ENCODE data around the gene CLCN7. TPM values are rescaled to one million over a fixed set of nuclear protein-coding genes. Genes with fewer than 3 reads are reported as not detected.

Gene CLCN7
- total and polyA plus RNA-seq, 2 of the 13 experiments (the other 11 are each of a cell fraction or from before 2014, with no cell fraction given) = 24.6 to 25.1 TPM

DNA sequence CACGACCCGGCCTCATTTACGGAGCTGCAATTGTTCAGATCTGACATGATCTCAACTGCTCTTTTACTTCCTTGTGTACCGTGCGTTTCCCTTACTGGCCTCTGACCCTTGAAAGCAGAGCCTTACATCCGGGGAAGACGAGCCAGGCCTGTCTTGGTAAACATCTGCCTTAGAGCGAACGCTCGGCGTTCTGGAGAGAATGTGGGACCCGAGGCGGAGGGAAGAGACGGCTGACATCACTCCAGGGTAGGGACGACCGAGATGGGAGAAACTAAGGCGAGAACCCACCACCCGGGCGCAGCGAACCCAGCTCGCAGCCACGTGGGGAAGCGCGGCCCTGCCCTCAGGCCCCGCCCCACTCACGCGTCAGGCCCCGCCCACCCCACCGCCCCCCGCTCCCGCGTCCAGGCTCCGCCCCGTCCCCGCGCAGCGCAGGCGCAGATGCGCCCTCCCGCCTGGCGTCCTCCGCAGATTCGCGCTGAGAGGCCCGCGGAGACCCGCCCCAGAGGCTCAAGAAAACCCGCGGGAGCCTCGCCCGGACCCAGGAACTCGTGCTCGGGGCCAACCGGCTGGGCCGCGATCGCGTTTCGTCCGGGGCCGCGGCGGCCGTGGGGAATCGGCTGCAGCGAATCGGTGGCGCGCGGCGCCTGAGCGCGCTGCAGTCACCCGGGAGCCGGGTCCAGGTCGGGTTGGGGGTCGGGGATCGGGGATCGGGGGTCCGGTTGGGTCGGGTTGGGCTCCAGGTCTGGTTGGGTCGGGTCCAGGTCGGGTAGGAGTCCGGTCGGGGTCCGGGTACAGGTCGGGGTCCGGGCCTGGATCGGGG, 18.3 kb upstream of the CLCN7 start, which contains the start of gene TELO2 (continued):
- no peak for TF ChIP-seq HIVEP1 (CRISPR knock-in tag; IDR thresholded peaks at IDR 0.05)
- TF ChIP-seq FOXA3 (CRISPR knock-in tag; IDR thresholded peaks at IDR 0.05) = peak; percentile 37; the same call in 1 of the 2 replicates
- no peak for TF ChIP-seq CCDC6 (CRISPR knock-in tag; IDR thresholded peaks at IDR 0.05)
- no peak for TF ChIP-seq ZNF576 (CRISPR knock-in tag; IDR thresholded peaks at IDR 0.05)
- TF ChIP-seq, protein P1, sequence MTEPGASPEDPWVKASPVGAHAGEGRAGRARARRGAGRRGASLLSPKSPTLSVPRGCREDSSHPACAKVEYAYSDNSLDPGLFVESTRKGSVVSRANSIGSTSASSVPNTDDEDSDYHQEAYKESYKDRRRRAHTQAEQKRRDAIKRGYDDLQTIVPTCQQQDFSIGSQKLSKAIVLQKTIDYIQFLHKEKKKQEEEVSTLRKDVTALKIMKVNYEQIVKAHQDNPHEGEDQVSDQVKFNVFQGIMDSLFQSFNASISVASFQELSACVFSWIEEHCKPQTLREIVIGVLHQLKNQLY (CRISPR knock-in tag; IDR thresholded peaks at IDR 0.05) = 0 out of 2 replicates have a peak, but pooled peaks have one; percentile 14
- TF ChIP-seq ZNF800 (CRISPR knock-in tag; IDR thresholded peaks at IDR 0.05) = no peak
- TF ChIP-seq SMARCC2 (IDR thresholded peaks at IDR 0.05) = no peak
- TF ChIP-seq HMG20B (CRISPR knock-in tag; conservative IDR thresholded peaks at IDR 0.05) = no peak
- no peak for TF ChIP-seq ARNTL (CRISPR knock-in tag; IDR thresholded peaks at IDR 0.05)
- no peak for TF ChIP-seq ATF1 (CRISPR knock-in tag; IDR thresholded peaks at IDR 0.05)
- TF ChIP-seq ZKSCAN1 (IDR thresholded peaks at IDR 0.05; ENCODE audit: low read length) = no peak
- TF ChIP-seq ZNF710 (CRISPR knock-in tag; IDR thresholded peaks at IDR 0.05; ENCODE audit: borderline replicate concordance) = peak; percentile 52; the same call in 1 of the 2 replicates
- TF ChIP-seq ZNF670 (CRISPR knock-in tag; IDR thresholded peaks at IDR 0.05; ENCODE audit: borderline replicate concordance) = no peak
- TF ChIP-seq ZNF296 (CRISPR knock-in tag; conservative IDR thresholded peaks at IDR 0.05) = 0 out of 2 replicates have a peak, but pooled peaks have one; percentile 49
- TF ChIP-seq, protein P2, sequence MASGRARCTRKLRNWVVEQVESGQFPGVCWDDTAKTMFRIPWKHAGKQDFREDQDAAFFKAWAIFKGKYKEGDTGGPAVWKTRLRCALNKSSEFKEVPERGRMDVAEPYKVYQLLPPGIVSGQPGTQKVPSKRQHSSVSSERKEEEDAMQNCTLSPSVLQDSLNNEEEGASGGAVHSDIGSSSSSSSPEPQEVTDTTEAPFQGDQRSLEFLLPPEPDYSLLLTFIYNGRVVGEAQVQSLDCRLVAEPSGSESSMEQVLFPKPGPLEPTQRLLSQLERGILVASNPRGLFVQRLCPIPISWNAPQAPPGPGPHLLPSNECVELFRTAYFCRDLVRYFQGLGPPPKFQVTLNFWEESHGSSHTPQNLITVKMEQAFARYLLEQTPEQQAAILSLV (CRISPR knock-in tag; IDR thresholded peaks at IDR 0.05; ENCODE audit: borderline replicate concordance) = no peak
- TF ChIP-seq, protein P3, sequence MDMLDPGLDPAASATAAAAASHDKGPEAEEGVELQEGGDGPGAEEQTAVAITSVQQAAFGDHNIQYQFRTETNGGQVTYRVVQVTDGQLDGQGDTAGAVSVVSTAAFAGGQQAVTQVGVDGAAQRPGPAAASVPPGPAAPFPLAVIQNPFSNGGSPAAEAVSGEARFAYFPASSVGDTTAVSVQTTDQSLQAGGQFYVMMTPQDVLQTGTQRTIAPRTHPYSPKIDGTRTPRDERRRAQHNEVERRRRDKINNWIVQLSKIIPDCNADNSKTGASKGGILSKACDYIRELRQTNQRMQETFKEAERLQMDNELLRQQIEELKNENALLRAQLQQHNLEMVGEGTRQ (IDR thresholded peaks at IDR 0.05; ENCODE audit: low read depth, low read length) = no peak
- TF ChIP-seq, protein P3 (CRISPR knock-in tag; IDR thresholded peaks at IDR 0.05; ENCODE audit: borderline replicate concordance) = peak; percentile 33; the same call in 1 of the 2 replicates
- peak; percentile 91; the same call in 1 of the 3 replicates for TF ChIP-seq MXI1 (IDR thresholded peaks at IDR 0.05; ENCODE audit: borderline replicate concordance, low read depth, low read length)
- TF ChIP-seq ZNF883 (CRISPR knock-in tag; IDR thresholded peaks at IDR 0.05; ENCODE audit: not compliant biosample characterization) = peak; percentile 93
- peak; percentile 53 for TF ChIP-seq ELF1 (CRISPR knock-in tag; IDR thresholded peaks at IDR 0.05)
- no peak for TF ChIP-seq U2AF2 (IDR thresholded peaks at IDR 0.05; ENCODE audit: low read depth, low read length)
